ENCODE results near the gene RABGGTA. TPM values are rescaled to one million over a fixed set of nuclear protein-coding genes. Genes with fewer than 3 reads are reported as not detected.

RABGGTA gene
- total and polyA plus RNA-seq, 2 donors (not counting 1 experiment from before 2014, with no cell fraction given) = 70.1 to 159 TPM

DNA sequence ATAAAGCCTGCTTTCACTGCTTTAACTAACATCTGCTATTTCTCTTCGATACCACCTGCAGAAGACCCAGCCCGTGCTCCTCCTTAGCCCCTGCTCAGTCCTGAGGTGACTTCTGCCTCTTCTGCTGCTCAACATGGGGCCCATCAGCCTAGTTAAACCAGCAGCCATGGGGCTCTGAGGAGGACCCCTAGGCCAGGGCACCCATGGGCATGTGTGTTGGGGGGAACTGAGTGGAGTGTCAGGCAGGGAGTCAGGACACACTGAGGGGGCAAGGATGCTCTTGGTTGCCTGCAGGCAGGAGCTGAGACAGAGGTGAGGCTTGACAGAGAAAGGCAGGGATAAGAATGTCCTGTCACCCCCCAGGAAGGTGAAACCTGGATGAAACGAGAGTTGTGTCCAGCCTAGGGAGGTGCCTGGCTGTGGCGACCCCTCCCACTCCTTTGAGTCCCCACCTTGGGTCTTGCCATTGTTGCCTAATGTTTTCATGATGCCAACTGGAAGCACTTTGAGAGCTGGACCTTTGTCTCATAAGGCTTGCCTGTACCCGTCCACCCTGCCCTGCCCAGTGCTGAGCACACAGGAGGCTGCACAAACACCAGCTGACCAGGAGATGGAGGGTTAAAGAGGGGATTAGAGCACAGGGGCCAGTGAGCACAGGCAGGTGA, 12.5 kb upstream of the RABGGTA start:
- peaks cover 32% of the 10 kb centered on the region for H3K4me1 Mint-ChIP-seq
- DNase-seq (no peak), ATAC-seq (ENCODE audit: low read depth) (no peak)
- no peak for TF ChIP-seq CTCF (IDR thresholded peaks at IDR 0.05)
- no peak for TF ChIP-seq EZH2 (IDR thresholded peaks at IDR 0.05; ENCODE audit: borderline replicate concordance, insufficient read depth, low read depth, low read length, poor library complexity, severe bottlenecking)
- POLR2A ChIA-PET = no interaction called here
- no peaks in the 10 kb centered on the region for H3K36me3 ChIP-seq (replicated peaks in 1 of 2; ENCODE audit: control extremely low read depth in 1 of 2, control insufficient read depth in 1 of 2, extremely low read depth in 1 of 2, insufficient read depth in 2 of 2, low read length in 1 of 2)
- H3K27ac Mint-ChIP-seq = peak overlapping the region; percentile 23
- H3K27ac ChIP-seq (ENCODE audit: low read length in 2 of 2) = no peak overlapping the region
- no peak overlapping the region for H3K4me2 ChIP-seq (replicated peaks; ENCODE audit: low read depth, low read length, poor library complexity, severe bottlenecking)
- CTCF ChIA-PET = interaction anchor here (0.6 to 7.1 kb wide), 6 partner anchors 9 to 69 kb away, joined by 3 to 93 read pairs (median 4); partner anchors contain the start of genes CIDEB, DHRS1, NOP9 and RABGGTA
- no peak overlapping the region for H2AFZ ChIP-seq (ENCODE audit: insufficient read depth, low read depth, low read length, poor library complexity, severe bottlenecking)
- intact Hi-C loops (cut with micrococcal nuclease) = no loop called here
- H3K4me1 ChIP-seq (ENCODE audit: control insufficient read depth in 2 of 2, insufficient read depth in 2 of 2, low read length in 2 of 2) = peaks cover 16 to 36% of the 10 kb centered on the region in 2 donors
- no peak overlapping the region for H3K4me3 ChIP-seq (ENCODE audit: control extremely low read depth in 1 of 5, extremely low read depth in 1 of 5, insufficient read depth in 1 of 5, low read depth in 2 of 5, low read length in 4 of 5)
- no peak overlapping the region for H3K9ac ChIP-seq (ENCODE audit: low read length)
- 98% methylated on average over 5 of the region's 5 CpGs for WGBS (ENCODE audit: insufficient coverage)
- peaks cover 29% of the 10 kb centered on the region for H3K79me2 ChIP-seq (ENCODE audit: control insufficient read depth, insufficient read depth, low read length)
- H3K9me3 ChIP-seq (ENCODE audit: control extremely low read depth in 1 of 3, control insufficient read depth in 2 of 3, insufficient read depth in 1 of 3, low read length in 2 of 3) = no peaks in the 10 kb centered on the region
- no peaks in the 10 kb centered on the region for H4K20me1 ChIP-seq (ENCODE audit: control insufficient read depth, insufficient read depth, low read length, poor library complexity, severe bottlenecking)
- no peak overlapping the region for H3K4me3 Mint-ChIP-seq
- H3K27me3 ChIP-seq (replicated peaks in 1 of 4; ENCODE audit: control extremely low read depth in 1 of 4, control insufficient read depth in 3 of 4, insufficient read depth in 4 of 4, low read length in 3 of 4) = no peaks in the 10 kb centered on the region
- no peaks in the 10 kb centered on the region for H3K9me3 Mint-ChIP-seq (ENCODE audit: insufficient read depth)
- no peaks in the 10 kb centered on the region for H3K27me3 Mint-ChIP-seq

DNA sequence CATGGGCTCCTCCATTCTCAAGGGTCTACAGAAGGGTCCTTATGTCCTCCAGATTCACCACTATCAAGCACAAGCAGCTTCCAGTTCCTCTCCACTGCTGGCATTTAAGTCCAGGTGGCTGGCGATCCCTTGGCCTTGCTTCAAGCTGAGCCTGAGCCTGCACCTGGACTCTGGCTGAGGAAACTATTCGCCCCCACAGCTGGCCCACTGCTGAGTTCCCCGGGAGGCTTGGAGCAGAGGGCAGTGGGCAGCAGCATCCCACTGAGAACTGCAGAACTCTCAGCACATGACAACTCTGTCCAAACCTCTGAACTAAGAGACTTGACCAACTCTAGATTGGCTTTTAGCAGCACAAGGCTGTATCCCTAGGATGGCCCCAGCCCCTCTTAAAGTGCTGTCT, 11.3 kb upstream of the RABGGTA start:
- peaks cover 44% of the 10 kb centered on the region for H3K4me1 Mint-ChIP-seq
- no peak overlapping the region for H3K4me2 ChIP-seq (replicated peaks; ENCODE audit: low read depth, low read length, poor library complexity, severe bottlenecking)
- no peaks in the 10 kb centered on the region for H4K20me1 ChIP-seq (ENCODE audit: control insufficient read depth, insufficient read depth, low read length, poor library complexity, severe bottlenecking)
- TF ChIP-seq EZH2 (IDR thresholded peaks at IDR 0.05; ENCODE audit: borderline replicate concordance, insufficient read depth, low read depth, low read length, poor library complexity, severe bottlenecking) (no peak), CTCF (IDR thresholded peaks at IDR 0.05) (no peak)
- no peaks in the 10 kb centered on the region for H3K9me3 Mint-ChIP-seq (ENCODE audit: insufficient read depth)
- H3K27ac Mint-ChIP-seq = peak overlapping the region; percentile 26
- H3K4me3 Mint-ChIP-seq = no peak overlapping the region
- no peak overlapping the region for H3K27ac ChIP-seq (ENCODE audit: low read length in 2 of 2)
- no peak overlapping the region for H3K9ac ChIP-seq (ENCODE audit: low read length)
- POLR2A ChIA-PET = interaction anchor here (1.5 kb wide), 1 partner anchor 12 kb away, joined by 3 read pairs; the partner anchor contains the start of gene RABGGTA
- ATAC-seq (ENCODE audit: low read depth) (no peak), DNase-seq (no peak)
- H2AFZ ChIP-seq (ENCODE audit: insufficient read depth, low read depth, low read length, poor library complexity, severe bottlenecking) = no peak overlapping the region
- H3K36me3 ChIP-seq (replicated peaks in 1 of 2; ENCODE audit: control extremely low read depth in 1 of 2, control insufficient read depth in 1 of 2, extremely low read depth in 1 of 2, insufficient read depth in 2 of 2, low read length in 1 of 2) = no peaks in the 10 kb centered on the region
- no peak overlapping the region for H3K4me3 ChIP-seq (ENCODE audit: control extremely low read depth in 1 of 5, extremely low read depth in 1 of 5, insufficient read depth in 1 of 5, low read depth in 2 of 5, low read length in 4 of 5)
- intact Hi-C loops (cut with micrococcal nuclease) = no loop called here
- 98% methylated on average over 3 of the region's 3 CpGs for WGBS (ENCODE audit: insufficient coverage)
- no peaks in the 10 kb centered on the region for H3K27me3 ChIP-seq (replicated peaks in 1 of 4; ENCODE audit: control extremely low read depth in 1 of 4, control insufficient read depth in 3 of 4, insufficient read depth in 4 of 4, low read length in 3 of 4)
- CTCF ChIA-PET = interaction anchor here (1.0 to 7.1 kb wide), 6 partner anchors 11 to 68 kb away, joined by 3 to 93 read pairs (median 12); partner anchors contain the start of genes CIDEB, DHRS1, NOP9 and RABGGTA
- peaks cover 0 to 4% (median 0%) of the 10 kb centered on the region in 3 donors for H3K9me3 ChIP-seq (ENCODE audit: control extremely low read depth in 1 of 3, control insufficient read depth in 2 of 3, insufficient read depth in 1 of 3, low read length in 2 of 3)
- no peaks in the 10 kb centered on the region for H3K27me3 Mint-ChIP-seq
- peaks cover 28 to 48% of the 10 kb centered on the region in 2 donors for H3K4me1 ChIP-seq (ENCODE audit: control insufficient read depth in 2 of 2, insufficient read depth in 2 of 2, low read length in 2 of 2)
- H3K79me2 ChIP-seq (ENCODE audit: control insufficient read depth, insufficient read depth, low read length) = peaks cover 32% of the 10 kb centered on the region
